ENCODE data around the gene FGF19. TPM values are rescaled to one million over a fixed set of nuclear protein-coding genes. Genes with fewer than 3 reads are reported as not detected.

FGF19 gene
- total RNA-seq, 1 experiment from 2014 or later: 7.4 TPM

DNA sequence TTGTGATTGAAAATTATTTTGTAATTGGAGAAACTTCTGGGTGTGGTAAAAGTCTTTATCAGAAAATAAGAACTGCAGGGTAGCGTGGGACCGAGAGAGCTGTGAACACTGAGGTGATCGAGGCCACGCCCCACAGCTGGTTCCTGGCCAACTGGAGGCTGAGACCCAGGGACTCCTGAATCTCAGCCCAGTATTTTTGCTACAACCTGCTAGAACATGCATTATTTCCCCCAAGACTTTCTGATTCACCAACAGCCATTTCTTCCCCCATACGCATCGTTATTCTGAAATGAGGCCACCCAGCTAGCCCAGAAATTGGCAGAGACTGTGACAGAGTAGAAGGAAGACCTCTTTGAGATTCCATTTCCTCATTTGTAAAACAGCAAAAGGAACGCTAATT is 3.4 kb upstream of the FGF19 start:
- Histone ChIP-seq H3K27me3 (ENCODE audit: insufficient read depth, low read length) (peaks cover 2% of the 10 kb centered on the region; the same call in 1 of the 2 replicates), H4K5ac (ENCODE audit: insufficient read length, low read depth, low read length) (no peak overlapping the region), H4K91ac (ENCODE audit: insufficient read length, low read depth, low read length) (no peak overlapping the region), H3K14ac (ENCODE audit: insufficient read depth, low read length) (no peak overlapping the region), H3K4me1 (ENCODE audit: insufficient read depth, low read length) (peaks cover 3% of the 10 kb centered on the region; the same call in 1 of the 2 replicates), H3K4me2 (ENCODE audit: insufficient read depth, insufficient read length, low read length) (no peak overlapping the region), H2BK20ac (ENCODE audit: low read depth, low read length, poor library complexity, severe bottlenecking) (no peak overlapping the region), H3K9ac (ENCODE audit: extremely low read depth, insufficient read length, low read length) (no peak overlapping the region), H2AFZ (ENCODE audit: low read length) (no peak overlapping the region), H3T11ph (ENCODE audit: low read length) (no peak overlapping the region), H3K23ac (ENCODE audit: insufficient read length, low read depth, low read length) (no peak overlapping the region), H3K9me3 (ENCODE audit: control insufficient read depth, low read depth, low read length) (no peaks in the 10 kb centered on the region), H3K27ac (ENCODE audit: insufficient read length, low read depth, low read length) (no peak overlapping the region), H3K4ac (ENCODE audit: low read depth, low read length) (no peak overlapping the region), H2BK12ac (ENCODE audit: insufficient read length, low read depth, low read length) (no peak overlapping the region), H3K23me2 (ENCODE audit: insufficient read length, low read depth, low read length, poor library complexity, severe bottlenecking) (peaks cover 18% of the 10 kb centered on the region), H3K56ac (ENCODE audit: insufficient read length, low read depth, low read length) (no peak overlapping the region), H3K79me1 (ENCODE audit: insufficient read depth, low read depth, low read length, poor library complexity, severe bottlenecking) (no peaks in the 10 kb centered on the region), H4K8ac (replicated peaks; ENCODE audit: insufficient read length, low read depth, low read length) (no peak overlapping the region), H3K18ac (ENCODE audit: insufficient read length, low read depth, low read length) (no peak overlapping the region), H2BK15ac (ENCODE audit: low read depth, low read length) (no peak overlapping the region), H2BK120ac (ENCODE audit: low read depth, low read length, poor library complexity, severe bottlenecking) (no peak overlapping the region), H3K79me2 (ENCODE audit: insufficient read depth, low read length) (no peaks in the 10 kb centered on the region), H4K20me1 (ENCODE audit: control insufficient read depth, insufficient read depth, insufficient read length) (peaks cover 2% of the 10 kb centered on the region), H2AK5ac (ENCODE audit: insufficient read length, low read length) (no peak overlapping the region), H2BK5ac (ENCODE audit: insufficient read length, low read length) (no peak overlapping the region)
- Mint-ChIP-seq H3K36me3 (ENCODE audit: insufficient read depth in 1 of 3, low read depth in 3 of 3) (no peaks in the 10 kb centered on the region), H3K27ac (no peak overlapping the region), H3K4me3 (no peak overlapping the region; a peak in 1 of 5 replicates), H3K4me1 (peaks cover 31 to 44% of the 10 kb centered on the region in 2 experiments), H3K27me3 (ENCODE audit: low read depth) (peaks cover 40% of the 10 kb centered on the region), H3K9me3 (no peaks in the 10 kb centered on the region)
- DNase-seq: no peak
- WGBS (ENCODE audit: extremely low coverage, insufficient read length, low lambda C conversion rate): no CpG with 5 or more reads among the region's 7 CpGs
- TF ChIP-seq, protein P1, sequence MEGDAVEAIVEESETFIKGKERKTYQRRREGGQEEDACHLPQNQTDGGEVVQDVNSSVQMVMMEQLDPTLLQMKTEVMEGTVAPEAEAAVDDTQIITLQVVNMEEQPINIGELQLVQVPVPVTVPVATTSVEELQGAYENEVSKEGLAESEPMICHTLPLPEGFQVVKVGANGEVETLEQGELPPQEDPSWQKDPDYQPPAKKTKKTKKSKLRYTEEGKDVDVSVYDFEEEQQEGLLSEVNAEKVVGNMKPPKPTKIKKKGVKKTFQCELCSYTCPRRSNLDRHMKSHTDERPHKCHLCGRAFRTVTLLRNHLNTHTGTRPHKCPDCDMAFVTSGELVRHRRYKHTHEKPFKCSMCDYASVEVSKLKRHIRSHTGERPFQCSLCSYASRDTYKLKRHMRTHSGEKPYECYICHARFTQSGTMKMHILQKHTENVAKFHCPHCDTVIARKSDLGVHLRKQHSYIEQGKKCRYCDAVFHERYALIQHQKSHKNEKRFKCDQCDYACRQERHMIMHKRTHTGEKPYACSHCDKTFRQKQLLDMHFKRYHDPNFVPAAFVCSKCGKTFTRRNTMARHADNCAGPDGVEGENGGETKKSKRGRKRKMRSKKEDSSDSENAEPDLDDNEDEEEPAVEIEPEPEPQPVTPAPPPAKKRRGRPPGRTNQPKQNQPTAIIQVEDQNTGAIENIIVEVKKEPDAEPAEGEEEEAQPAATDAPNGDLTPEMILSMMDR (conservative IDR thresholded peaks at IDR 0.05): no peak
